Thyroid gland (tissue), 4 donors: ENCODE measurements around the gene ADARB2.

ENCODE experiments used
- POLR2A ChIP-seq, 2 donors: fragments of 450-650 bp; IDR thresholded peaks; one replicate each; pipeline ENCODE4 v1.6.1; 2017; ENCODE audit warnings: antibody characterized with exemption in 2 of 2, mild to moderate bottlenecking in 2 of 2, moderate library complexity in 1 of 2
- TF ChIP-seq, protein P1 (sequence below), 6 experiments: fragments of 200-600 bp in 3 of 6; fragments of 450-650 bp in 3 of 6; sonication (generic) in 3 of 6; IDR thresholded peaks; one replicate each; pipeline ENCODE4 v1.5.1; 2016 to 2019; ENCODE audit warnings: antibody characterized with exemption in 6 of 6, mild to moderate bottlenecking in 2 of 6, inconsistent platforms in 1 of 6, moderate library complexity in 1 of 6

GRCh38 chr10:1736972-1737221 is 428 bp downstream of the ADARB2 start:
- TF ChIP-seq, protein P1, sequence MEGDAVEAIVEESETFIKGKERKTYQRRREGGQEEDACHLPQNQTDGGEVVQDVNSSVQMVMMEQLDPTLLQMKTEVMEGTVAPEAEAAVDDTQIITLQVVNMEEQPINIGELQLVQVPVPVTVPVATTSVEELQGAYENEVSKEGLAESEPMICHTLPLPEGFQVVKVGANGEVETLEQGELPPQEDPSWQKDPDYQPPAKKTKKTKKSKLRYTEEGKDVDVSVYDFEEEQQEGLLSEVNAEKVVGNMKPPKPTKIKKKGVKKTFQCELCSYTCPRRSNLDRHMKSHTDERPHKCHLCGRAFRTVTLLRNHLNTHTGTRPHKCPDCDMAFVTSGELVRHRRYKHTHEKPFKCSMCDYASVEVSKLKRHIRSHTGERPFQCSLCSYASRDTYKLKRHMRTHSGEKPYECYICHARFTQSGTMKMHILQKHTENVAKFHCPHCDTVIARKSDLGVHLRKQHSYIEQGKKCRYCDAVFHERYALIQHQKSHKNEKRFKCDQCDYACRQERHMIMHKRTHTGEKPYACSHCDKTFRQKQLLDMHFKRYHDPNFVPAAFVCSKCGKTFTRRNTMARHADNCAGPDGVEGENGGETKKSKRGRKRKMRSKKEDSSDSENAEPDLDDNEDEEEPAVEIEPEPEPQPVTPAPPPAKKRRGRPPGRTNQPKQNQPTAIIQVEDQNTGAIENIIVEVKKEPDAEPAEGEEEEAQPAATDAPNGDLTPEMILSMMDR (IDR thresholded peaks at IDR 0.05): no peak
- no peak for TF ChIP-seq POLR2A (IDR thresholded peaks at IDR 0.05)
